NCI-H345 treated with DMSO at 0.1 percent for 48 hours (cell line): Measurements from ENCODE around the gene ARHGEF19.

ENCODE experiments used
- DNase-seq: peaks from one replicate; lab custom pipeline; 2025; ENCODE audit not compliant: unreplicated experiment; lab: John Stamatoyannopoulos, UW

Gene ARHGEF19

GRCh38 chr1:16183765-16184556 lies 28.5 kb downstream of the ARHGEF19 start:
- DNase-seq = no peak

GRCh38 chr1:16183179-16183578 lies 29.3 kb downstream of the ARHGEF19 start:
- no peak for DNase-seq

DNA sequence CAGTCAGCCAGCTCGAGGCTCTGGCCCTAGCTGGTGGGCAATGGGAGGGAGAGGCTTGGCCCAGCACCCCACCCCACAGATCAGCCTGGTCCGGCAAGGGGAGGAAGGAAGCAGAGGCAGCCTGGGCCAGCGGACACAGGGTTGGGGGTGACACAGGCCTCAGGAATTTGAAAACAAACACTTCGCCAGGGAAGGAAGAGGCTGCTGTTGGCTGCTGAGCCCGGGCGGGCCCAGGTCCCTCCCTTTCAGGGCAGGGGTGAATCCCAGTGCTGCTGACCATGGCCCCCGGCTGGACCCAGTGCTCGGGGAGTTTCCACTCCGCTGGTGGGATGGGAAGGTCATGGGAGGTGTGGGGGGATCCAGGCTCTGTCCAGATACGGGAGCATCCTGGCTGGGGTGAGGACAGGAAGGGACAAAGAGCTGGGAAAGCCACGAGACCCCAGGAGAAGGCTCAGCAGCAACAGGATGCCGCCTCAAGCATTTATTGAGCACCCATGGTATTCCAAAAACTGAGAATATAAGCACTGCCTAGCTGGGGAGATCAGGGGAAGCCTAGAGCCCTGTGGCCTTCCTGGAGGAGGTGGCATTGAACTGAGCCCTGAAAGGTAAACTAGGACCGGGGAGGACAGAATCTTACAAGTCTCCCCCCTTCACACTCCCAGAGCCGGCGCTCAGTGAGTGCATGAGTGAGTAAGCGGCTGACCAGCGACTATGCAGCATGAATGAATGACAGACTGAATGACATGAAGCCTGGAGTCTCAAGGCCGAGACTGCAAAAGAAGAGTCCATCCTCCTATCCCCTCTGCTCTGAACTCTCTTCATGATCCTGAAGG lies 30.3 kb downstream of the ARHGEF19 start:
- no peak for DNase-seq

- DNase-seq = no peak
Observed at GRCh38 chr1:16180291-16180824, 32.1 kb downstream of the ARHGEF19 start.

DNA sequence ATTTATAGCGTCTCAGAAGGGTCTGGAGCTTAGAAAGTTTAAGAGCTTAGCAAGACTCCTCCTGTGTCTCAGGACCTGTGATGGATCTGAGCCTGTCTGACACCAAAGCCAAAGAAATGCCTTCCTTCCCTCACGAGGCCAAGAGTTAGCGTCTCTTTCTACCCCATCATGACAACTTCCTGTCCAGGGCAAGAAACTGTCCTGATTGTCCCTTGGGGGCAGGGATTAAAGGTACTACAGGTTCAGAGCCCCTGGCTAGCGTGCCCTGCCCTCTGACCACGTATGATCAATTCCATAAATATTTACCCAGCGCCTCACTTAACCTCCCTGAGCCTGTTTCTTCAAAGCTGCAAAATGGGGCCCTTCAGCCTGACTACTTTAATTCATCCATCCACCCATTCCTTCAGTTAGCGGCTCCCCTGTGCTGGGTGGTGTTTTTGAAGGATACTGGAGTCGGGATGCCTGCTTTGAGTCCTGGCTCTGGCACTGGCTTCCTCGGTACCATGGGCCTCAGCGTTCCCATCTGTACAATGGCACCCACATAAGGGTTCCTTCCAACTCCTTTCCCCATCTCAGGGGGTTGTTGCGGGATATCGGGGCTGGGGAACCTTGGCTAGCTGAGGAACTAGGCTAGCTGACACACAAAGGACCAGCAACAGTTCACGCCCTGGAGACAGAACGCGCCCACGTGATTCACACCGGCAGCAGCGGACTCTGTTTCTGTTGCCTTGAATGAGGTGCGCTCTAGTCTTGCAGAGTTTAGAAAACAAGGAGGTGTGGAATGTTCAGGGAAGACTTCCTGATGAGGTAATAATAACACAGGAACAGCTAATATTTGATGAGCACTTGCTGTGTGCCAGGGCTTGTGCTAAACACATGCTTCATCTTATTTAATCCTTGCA lies 33.6 kb downstream of the ARHGEF19 start:
- no peak for DNase-seq

DNA sequence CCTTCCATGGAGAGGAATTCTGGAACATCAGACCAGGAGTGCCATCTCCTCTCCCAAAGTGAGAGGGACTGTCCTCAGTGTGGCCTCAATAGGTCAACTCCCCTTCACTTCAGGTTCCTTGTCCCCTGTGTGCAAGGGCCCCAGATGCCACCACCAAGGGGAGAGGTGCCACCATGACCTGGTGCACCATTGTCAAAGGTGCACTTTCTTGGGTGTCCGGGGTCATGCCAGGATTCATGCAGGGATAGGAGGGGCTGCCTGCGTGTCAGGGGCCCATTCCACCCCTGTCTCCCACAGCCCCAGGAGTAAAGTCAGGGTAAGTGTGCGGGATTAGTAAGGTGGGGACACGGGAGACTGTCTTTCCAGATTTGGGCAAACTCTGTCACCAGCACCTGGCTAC lies 35.1 kb downstream of the ARHGEF19 start:
- DNase-seq = no peak

- DNase-seq = no peak
Observed at GRCh38 chr1:16176653-16177052, 35.8 kb downstream of the ARHGEF19 start.

- DNase-seq = no peak
Observed at GRCh38 chr1:16175610-16176553, 36.6 kb downstream of the ARHGEF19 start.

GRCh38 chr1:16174886-16175598 lies 37.4 kb downstream of the ARHGEF19 start:
- DNase-seq = no peak

GRCh38 chr1:16174261-16174868 lies 38.1 kb downstream of the ARHGEF19 start:
- no peak for DNase-seq

- no peak for DNase-seq
Observed at GRCh38 chr1:16173447-16174260, 38.8 kb downstream of the ARHGEF19 start.

GRCh38 chr1:16172964-16173446 lies 39.4 kb downstream of the ARHGEF19 start:
- DNase-seq = no peak

DNA sequence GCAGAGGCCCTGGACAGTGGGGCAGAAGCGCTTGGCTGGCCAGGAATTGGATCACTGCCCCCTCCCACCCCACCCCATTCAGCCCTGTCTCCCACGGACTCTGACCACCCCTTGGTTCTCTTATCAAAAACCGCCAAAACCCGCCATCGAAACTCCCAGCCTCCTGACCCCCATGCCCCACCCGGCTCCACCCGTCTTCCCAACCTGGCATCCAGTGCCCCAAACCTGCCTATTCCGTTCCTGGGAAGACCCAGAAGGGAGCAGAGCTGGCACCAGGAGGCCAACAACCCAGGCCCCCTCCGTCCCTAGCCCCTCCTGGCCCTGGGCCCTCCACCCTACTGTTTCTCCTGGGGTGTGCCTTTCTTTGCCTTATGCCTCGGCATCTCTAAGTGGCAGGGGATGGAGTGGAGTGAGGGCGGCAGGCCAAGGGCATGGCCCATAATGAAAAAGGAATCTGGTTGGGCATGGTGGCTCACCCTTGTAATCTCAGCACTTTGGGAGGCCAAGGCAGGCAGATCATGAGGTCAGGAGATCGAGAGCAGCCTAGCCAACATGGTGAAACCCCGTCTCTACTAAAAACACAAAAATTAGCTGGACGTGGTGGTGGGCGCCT lies 40.1 kb downstream of the ARHGEF19 start:
- no peak for DNase-seq

DNA sequence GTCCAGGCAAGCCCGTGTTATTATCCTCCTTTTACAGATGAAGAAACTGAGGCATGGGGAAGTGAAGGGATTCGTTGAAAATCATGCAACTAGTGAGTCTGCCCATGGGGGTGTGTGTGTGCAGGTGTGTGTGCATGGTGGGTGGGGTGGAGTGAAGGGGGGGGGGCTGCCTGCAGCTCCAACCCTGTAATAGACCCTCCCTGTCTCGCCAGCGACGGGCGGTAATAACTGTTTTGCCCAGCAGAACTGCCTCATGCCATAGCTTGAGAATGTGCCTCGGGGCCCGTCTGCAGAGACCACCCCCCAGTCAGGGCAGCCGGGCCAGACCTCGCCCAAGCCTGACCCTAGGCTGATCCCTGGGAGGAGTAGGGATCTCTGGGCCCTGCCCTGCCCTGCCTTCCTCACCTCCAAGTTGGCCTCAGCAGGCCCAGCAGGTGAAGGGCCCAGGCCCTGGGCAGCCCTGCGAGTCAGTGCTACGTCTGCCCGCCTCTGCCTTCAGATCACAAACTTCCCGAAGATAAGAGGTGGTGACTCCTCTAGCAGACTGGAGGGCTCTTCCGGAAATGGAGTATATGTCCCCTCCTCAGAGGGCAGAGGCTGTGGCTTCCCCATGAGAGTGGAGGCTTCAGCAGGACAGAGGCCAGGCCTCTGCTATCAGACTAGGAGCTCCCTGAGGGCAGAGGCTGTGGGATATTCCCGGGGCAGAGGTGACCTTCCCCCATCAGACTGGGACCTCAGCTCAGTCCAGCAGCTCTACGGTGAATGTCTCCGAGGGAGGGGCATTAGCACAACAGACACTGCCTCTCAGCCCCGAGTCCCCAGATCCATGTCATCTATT lies 40.9 kb downstream of the ARHGEF19 start:
- DNase-seq = no peak

- DNase-seq = no peak
Observed at GRCh38 chr1:16170283-16170673, 42.2 kb downstream of the ARHGEF19 start.

- no peak for DNase-seq
Observed at GRCh38 chr1:16168622-16169360, 43.7 kb downstream of the ARHGEF19 start.
